DND-41 (cell line): ENCODE measurements around the gene DPYSL4.

Source experiments
- EZH2 ChIP-seq: IDR thresholded peaks from 3 replicates; pipeline ENCODE4 v1.6.1; 2012; ENCODE audit warnings: borderline replicate concordance, low read depth, mild to moderate bottlenecking, moderate library complexity, low read length, inconsistent platforms; ENCODE audit not compliant: severe bottlenecking
- TF ChIP-seq, protein P1 (sequence below): IDR thresholded peaks from 2 replicates; pipeline ENCODE4 v1.5.1; 2012; ENCODE audit warnings: borderline replicate concordance, low read length, moderate library complexity, mild to moderate bottlenecking; ENCODE audit not compliant: poor library complexity, severe bottlenecking; ENCODE audit errors: extremely low read depth

GRCh38 chr10:132229096-132229495 lies 42.3 kb downstream of the DPYSL4 start:
- no peak for TF ChIP-seq EZH2
- TF ChIP-seq, protein P1, sequence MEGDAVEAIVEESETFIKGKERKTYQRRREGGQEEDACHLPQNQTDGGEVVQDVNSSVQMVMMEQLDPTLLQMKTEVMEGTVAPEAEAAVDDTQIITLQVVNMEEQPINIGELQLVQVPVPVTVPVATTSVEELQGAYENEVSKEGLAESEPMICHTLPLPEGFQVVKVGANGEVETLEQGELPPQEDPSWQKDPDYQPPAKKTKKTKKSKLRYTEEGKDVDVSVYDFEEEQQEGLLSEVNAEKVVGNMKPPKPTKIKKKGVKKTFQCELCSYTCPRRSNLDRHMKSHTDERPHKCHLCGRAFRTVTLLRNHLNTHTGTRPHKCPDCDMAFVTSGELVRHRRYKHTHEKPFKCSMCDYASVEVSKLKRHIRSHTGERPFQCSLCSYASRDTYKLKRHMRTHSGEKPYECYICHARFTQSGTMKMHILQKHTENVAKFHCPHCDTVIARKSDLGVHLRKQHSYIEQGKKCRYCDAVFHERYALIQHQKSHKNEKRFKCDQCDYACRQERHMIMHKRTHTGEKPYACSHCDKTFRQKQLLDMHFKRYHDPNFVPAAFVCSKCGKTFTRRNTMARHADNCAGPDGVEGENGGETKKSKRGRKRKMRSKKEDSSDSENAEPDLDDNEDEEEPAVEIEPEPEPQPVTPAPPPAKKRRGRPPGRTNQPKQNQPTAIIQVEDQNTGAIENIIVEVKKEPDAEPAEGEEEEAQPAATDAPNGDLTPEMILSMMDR, result no peak
